ENCODE measurements around the gene PEPD. TPM values are rescaled to one million over a fixed set of nuclear protein-coding genes. Genes with fewer than 3 reads are reported as not detected.

Gene PEPD
- total RNA-seq, 1 experiment from 2014 or later: 40.5 TPM

- Histone ChIP-seq H3K4me1 (ENCODE audit: control insufficient read depth in 1 of 2, insufficient read depth in 2 of 2, low read length in 2 of 2) (peaks cover 0 to under 1% of the 10 kb centered on the region in 2 experiments; a peak in 1 of 4 replicates), H3K9me3 (ENCODE audit: control insufficient read depth in 1 of 2, insufficient read depth in 1 of 2, low read depth in 1 of 2, low read length in 2 of 2) (no peaks in the 10 kb centered on the region), H4K20me1 (ENCODE audit: insufficient read depth) (no peaks in the 10 kb centered on the region), H3K27me3 (ENCODE audit: insufficient read depth, low read length) (no peaks in the 10 kb centered on the region), H3K9ac (ENCODE audit: low read length) (no peak overlapping the region), H3K27ac (ENCODE audit: low read depth, low read length) (no peak overlapping the region), H3K4me2 (ENCODE audit: low read length) (no peak overlapping the region), H3K9me2 (ENCODE audit: insufficient read depth) (no peaks in the 10 kb centered on the region), H3K36me3 (ENCODE audit: control insufficient read depth in 1 of 2, insufficient read depth in 2 of 2, low read length in 2 of 2) (no peaks in the 10 kb centered on the region), H2AFZ (ENCODE audit: low read depth, low read length, poor library complexity, severe bottlenecking) (no peak overlapping the region), H3K4me3 (replicated peaks in 1 of 2; ENCODE audit: low read depth in 1 of 2, low read length in 2 of 2) (no peak overlapping the region), H3K79me2 (ENCODE audit: insufficient read depth, low read length) (0 out of 2 replicates have a peak, but pooled peaks cover 3% of the 10 kb centered on the region)
- TF ChIP-seq YY1 (IDR thresholded peaks at IDR 0.05; ENCODE audit: extremely low read depth, insufficient replicate concordance, low read depth, low read length) (no peak), ELF1 (IDR thresholded peaks at IDR 0.05; ENCODE audit: borderline replicate concordance, low read depth) (no peak), JUND (IDR thresholded peaks at IDR 0.05) (no peak), SRF (IDR thresholded peaks at IDR 0.05; ENCODE audit: low read depth) (no peak), ZNF274 (IDR thresholded peaks at IDR 0.05; ENCODE audit: low read depth, low read length) (no peak), ZFX (IDR thresholded peaks at IDR 0.05) (no peak), TCF7L2 (IDR thresholded peaks at IDR 0.05; ENCODE audit: borderline replicate concordance, extremely low read depth, insufficient read depth, insufficient read length) (no peak), SIN3A (IDR thresholded peaks at IDR 0.05; ENCODE audit: low read depth) (no peak), ZBTB33 (IDR thresholded peaks at IDR 0.05; ENCODE audit: extremely low read depth, insufficient replicate concordance, low read length) (no peak), CBX3 (IDR thresholded peaks at IDR 0.05; ENCODE audit: low read depth) (no peak), MAX (IDR thresholded peaks at IDR 0.05) (no peak), RAD21 (IDR thresholded peaks at IDR 0.05; ENCODE audit: low read depth) (no peak), FOSL1 (IDR thresholded peaks at IDR 0.05; ENCODE audit: low read depth) (no peak), REST (IDR thresholded peaks at IDR 0.05; ENCODE audit: low read depth) (no peak), SP1 (IDR thresholded peaks at IDR 0.05; ENCODE audit: low read depth) (no peak), POLR2A (IDR thresholded peaks at IDR 0.05; ENCODE audit: borderline replicate concordance, extremely low read depth, insufficient read depth, insufficient read length) (no peak), EZH2 (IDR thresholded peaks at IDR 0.05) (no peak), CTCF (IDR thresholded peaks at IDR 0.05 in 2 of 3, conservative IDR thresholded peaks at IDR 0.05 in 1 of 3; ENCODE audit: borderline replicate concordance in 1 of 3, insufficient read depth in 1 of 3, low read depth in 2 of 3, low read length in 2 of 3) (no peak), ATF3 (IDR thresholded peaks at IDR 0.05) (no peak), EZH2phosphoT487 (IDR thresholded peaks at IDR 0.05; ENCODE audit: borderline replicate concordance) (no peak)
- DNase-seq (ENCODE audit: low read depth, low spot score): no peak
- intact Hi-C loops (cut with micrococcal nuclease): no loop called here
- BruUV-seq (replicated peaks): no TSS peak
- ChIA-PET POLR2A (no interaction called here), CTCF (no interaction called here), RAD21 (ENCODE audit: low non-redundant PET in 1 of 2, low total read pairs in 2 of 2, uncharacterized antibody in 2 of 2, unreplicated experiment in 2 of 2) (no interaction called here)
- ATAC-seq: no peak
Observed at GRCh38 chr19:33514885-33515551, 6.6 kb downstream of the PEPD start.

Measured in HCT116 (cell line).